Epithelial cell of esophagus (primary cell): ENCODE results near the gene TMEM30A.

ENCODE experiments used
- DNase-seq: peaks from one replicate; pipeline ENCODE4 v3.0.0; 2010; ENCODE audit warnings: low read depth
- H3K4me3 ChIP-seq: 2 replicates; pipeline ENCODE4 v1.5.1; 2011; ENCODE audit warnings: mild to moderate bottlenecking, low read length, control low read depth
- CTCF ChIP-seq: IDR thresholded peaks from 2 replicates; pipeline ENCODE4 v1.5.1; 2011; ENCODE audit warnings: low read depth, mild to moderate bottlenecking, low read length, control low read depth, inconsistent platforms; ENCODE audit not compliant: insufficient read depth; ENCODE audit errors: missing control alignments

The TMEM30A gene

GRCh38 chr6:75266716-75267291, 17.8 kb downstream of the TMEM30A start:
- H3K4me3 ChIP-seq: no peak overlapping the region
- peak; percentile 71 for TF ChIP-seq CTCF
- peak; percentile 66 for DNase-seq

GRCh38 chr6:75263401-75263750, 21.2 kb downstream of the TMEM30A start:
- DNase-seq: no peak
- no peak overlapping the region for H3K4me3 ChIP-seq
- no peak for TF ChIP-seq CTCF

- H3K4me3 ChIP-seq: no peak overlapping the region
- DNase-seq: no peak
- no peak for TF ChIP-seq CTCF
Measured at GRCh38 chr6:75262716-75263400, 21.7 kb downstream of the TMEM30A start.

GRCh38 chr6:75261299-75261698, 23.3 kb downstream of the TMEM30A start:
- H3K4me3 ChIP-seq: no peak overlapping the region
- no peak for TF ChIP-seq CTCF
- no peak for DNase-seq

GRCh38 chr6:75257343-75258087, 27.1 kb downstream of the TMEM30A start:
- H3K4me3 ChIP-seq: no peak overlapping the region
- TF ChIP-seq CTCF: no peak
- DNase-seq: no peak

- H3K4me3 ChIP-seq: no peak overlapping the region
- DNase-seq: no peak
- no peak for TF ChIP-seq CTCF
Measured at GRCh38 chr6:75250552-75250951, 34.0 kb downstream of the TMEM30A start.

GRCh38 chr6:75249837-75250236, 34.8 kb downstream of the TMEM30A start:
- no peak for DNase-seq
- TF ChIP-seq CTCF: no peak
- H3K4me3 ChIP-seq: no peak overlapping the region
